ENCODE data around the gene CDH16.
"Not testable (repeated sequence)": the region's sequence is repeated elsewhere in the genome, so short reads cannot be mapped to it uniquely, and the experiment has no call there.

Gene CDH16

DNA sequence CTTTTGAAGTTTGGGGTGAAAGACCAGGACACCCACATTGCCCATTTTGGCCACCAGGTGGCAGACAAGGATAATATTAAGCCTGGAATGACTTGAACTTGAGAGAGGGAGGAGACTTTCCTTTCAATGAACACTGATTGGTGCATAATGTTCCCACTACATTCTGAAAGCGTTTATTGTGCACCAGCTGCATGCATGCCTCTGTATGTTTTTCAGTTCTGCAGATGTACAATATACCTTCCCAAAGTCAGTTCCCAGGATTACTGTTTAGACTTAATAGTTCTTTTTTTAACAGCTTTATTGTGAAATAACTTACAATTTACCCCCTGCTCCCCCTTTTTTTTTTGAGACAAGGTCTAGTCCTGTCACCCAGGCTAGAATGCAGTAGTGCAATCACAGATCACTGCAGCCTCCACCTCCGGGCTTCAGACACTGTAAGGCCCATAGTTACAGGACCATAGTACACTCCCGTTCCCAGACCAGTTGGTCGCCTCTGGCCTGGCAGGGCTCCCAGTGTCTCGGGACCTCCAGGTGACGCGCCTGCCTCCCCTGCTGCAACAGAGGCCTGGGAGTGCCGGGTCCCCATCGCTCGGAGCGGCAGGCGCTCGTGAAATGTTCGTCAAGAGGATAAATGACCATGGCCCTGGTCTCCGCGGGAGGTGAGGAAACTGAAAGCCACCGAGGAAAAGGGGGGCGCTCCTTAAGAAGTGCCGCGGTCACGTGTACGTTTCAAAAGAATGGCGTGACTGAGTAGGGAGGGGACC is 28.8 kb upstream of the CDH16 start:
- peak; percentile 65 for DNase-seq (ENCODE audit: low read depth)

DNA sequence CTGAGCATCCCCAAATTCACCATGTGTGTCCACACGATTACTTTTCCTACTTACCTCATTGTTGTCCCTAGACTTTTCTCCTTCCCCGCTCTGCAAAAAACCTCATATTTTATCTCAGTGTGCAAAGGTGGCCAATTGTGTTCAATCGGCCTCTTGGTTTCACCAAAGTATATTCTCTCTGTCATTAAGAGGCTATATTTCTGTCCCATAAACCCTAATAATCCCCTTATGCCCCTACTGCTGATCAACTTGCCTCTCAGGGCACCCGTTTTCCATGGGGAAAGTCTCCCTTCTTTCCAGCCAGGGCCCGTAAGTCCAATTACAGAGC is 28.3 kb upstream of the CDH16 start:
- DNase-seq (ENCODE audit: low read depth), result no peak

DNA sequence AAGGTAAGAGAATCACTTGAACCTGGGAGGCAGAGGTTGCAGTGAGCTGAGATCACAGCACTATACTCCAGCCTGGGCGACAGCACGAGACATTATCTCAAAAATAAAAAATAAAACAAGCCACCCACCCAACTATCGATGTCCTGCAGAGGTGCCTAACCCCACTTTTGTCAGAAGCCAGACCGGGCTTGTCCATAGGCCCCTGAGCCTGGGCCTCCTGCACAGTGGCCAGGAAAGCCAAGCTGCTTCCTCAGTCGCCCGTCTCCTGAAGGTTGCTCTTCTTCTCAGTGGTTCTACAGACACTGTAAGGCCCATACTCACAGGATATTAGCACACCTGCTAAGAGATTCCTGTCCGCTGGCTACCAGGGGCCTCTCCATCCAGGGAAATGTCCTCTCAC is 27.9 kb upstream of the CDH16 start:
- DNase-seq (ENCODE audit: low read depth), result no peak

DNA sequence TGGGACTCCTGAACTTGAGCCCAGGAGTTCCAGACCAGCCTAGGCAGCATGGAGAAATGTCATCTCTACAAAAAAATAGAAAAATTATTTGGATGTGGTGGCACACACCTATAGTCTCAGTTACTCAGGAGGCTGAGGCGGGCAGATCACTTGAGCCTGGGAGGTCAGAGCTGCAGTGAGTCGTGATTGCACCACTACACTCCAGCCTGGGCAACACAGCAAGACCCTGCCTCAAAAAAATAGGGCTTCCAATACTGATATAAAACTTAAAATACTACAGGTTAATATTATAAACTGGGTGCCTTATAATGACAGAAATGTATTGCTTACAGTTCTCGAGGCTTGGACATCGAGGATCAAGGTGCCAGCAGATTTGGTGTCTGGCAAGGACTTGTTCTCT is 27.3 kb upstream of the CDH16 start:
- no peak for DNase-seq (ENCODE audit: low read depth)

DNA sequence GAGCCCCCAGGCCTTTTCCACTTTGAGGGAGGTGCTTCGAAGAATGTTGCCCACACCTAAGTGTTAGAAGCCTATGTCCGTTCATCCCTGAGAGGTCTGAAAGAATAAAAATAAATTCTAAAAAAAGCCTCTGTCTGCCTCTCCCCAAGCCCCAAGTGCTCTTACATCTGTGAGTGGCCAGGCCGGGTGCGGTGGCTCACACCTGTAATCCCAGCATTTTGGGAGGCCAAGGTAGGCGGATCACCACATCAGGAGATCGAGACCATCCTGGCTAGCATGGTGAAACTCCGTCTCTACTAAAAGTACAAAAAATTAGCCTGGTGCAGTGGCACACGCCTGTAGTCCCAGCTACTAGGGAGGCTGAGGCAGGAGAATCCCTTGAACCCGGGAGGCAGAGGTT is 26.3 kb upstream of the CDH16 start:
- not testable (repeated sequence) for DNase-seq (ENCODE audit: low read depth)

DNA sequence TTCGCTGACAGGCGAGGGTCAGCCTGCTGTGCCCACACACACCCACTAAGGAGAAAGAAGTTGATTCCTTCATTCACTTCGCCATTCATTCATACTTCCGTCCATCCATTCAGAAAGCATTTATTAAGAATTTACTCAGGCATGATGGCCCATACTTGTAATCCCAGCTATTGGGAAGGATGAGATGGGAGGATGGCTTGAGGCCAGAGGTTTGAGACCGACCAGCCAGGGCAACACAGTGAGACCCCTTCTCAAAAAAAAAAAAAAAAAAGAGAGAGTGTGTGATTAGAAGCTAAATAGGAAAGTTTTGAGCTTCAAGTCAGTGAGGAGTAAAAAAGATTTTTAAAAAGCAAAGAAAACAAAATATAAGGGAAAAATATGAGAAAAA is 25.4 kb upstream of the CDH16 start:
- no peak for DNase-seq (ENCODE audit: low read depth)

DNA sequence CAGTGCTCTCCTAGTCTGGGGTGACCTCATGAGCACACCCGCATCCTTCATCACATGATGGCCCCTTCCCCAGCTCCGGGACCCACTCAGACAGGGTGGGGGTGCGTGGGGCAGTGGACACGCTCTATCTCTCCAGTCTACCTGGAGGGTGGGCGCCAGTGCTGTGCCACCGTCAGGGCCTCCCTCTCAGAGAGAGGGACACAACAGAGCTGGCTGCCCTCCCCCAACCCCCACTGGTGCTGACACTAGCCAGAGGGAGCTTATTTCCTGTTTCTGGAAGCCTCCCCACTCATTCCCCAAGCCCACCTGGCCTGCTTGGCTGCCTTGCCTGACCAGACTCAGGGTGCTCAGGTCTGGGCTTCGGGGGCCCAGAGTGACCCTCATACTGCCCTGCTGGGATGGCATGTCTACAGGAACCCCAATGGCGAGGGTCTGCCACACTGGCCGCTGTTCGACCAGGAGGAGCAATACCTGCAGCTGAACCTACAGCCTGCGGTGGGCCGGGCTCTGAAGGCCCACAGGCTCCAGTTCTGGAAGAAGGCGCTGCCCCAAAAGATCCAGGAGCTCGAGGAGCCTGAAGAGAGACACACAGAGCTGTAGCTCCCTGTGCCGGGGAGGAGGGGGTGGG is 24.9 kb upstream of the CDH16 start:
- no peak for DNase-seq (ENCODE audit: low read depth)

DNA sequence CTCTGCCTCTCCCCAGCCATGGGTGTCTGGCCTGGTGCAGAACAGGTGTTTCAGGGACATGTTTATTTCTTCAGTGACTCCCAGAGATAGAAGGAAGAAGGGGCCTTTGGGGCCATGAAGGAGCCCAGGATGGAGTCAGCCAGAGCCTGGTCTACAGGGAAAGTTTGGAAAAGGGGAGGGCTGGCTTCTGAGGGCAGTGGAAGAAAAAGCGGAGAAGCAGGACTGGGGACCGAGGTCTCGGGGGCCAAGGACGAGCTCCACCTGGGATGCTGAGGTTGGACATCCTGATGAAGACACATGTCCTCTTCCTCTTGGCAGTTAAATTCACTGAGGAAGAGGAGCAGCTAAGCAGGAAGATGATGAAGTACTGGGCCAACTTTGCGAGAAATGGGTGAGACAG is 24.3 kb upstream of the CDH16 start:
- no peak for DNase-seq (ENCODE audit: low read depth)

DNA sequence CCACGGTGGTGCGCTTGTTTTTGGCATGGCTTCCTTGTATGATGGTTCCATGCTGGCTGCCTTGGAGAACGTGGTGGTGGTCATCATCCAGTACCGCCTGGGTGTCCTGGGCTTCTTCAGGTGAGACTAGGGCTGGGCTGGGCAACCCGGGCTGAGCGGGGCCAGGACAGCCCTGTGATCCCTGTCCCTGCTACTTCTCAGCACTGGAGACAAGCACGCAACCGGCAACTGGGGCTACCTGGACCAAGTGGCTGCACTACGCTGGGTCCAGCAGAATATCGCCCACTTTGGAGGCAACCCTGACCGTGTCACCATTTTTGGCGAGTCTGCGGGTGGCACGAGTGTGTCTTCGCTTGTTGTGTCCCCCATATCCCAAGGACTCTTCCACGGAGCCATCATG is 21.6 kb upstream of the CDH16 start:
- no peak for DNase-seq (ENCODE audit: low read depth)

DNA sequence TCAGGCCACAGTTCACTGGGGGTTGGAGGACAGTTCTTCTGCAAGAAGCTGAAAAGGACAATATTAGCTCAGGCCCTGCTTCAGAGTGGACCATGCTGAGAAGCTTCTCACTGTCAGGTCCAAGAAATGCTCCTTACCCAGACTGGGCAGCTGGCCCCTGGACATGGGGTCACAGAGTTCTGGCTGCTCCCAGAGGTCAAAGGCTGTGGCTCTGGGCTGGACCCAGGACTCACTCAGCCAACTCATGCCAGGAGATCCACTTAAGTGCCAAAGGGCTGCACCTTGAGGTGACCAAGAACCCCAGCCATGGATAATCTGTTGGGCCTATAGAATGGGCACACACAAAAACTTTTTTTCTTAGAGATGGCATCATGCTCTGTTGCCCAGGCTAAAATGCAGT is 20.7 kb upstream of the CDH16 start:
- no peak for DNase-seq (ENCODE audit: low read depth)

DNA sequence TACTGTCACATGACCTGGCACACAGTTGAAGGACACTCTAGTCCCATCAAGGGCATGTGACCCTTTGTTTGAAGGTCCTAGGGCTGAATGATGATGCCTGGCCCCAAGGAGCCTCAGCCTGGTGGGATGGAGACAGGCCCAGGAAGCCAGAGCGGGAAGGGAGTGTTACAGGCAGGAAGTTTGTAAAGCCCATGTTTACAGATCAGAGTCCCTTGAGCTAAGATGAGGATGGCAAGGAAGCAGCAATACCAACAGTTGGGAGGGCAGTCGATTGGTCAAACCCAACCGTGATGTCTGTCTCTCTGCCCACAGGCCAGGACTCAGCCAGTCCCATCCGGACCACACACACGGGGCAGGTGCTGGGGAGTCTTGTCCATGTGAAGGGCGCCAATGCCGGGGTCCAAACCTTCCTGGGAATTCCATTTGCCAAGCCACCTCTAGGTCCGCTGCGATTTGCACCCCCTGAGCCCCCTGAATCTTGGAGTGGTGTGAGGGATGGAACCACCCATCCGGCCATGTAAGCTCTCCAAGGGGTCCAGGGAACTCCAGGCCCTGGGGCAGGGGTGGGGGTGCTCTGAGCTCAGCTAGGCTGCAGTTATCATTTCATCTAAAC is 19.1 kb upstream of the CDH16 start:
- DNase-seq (ENCODE audit: low read depth), result no peak

DNA sequence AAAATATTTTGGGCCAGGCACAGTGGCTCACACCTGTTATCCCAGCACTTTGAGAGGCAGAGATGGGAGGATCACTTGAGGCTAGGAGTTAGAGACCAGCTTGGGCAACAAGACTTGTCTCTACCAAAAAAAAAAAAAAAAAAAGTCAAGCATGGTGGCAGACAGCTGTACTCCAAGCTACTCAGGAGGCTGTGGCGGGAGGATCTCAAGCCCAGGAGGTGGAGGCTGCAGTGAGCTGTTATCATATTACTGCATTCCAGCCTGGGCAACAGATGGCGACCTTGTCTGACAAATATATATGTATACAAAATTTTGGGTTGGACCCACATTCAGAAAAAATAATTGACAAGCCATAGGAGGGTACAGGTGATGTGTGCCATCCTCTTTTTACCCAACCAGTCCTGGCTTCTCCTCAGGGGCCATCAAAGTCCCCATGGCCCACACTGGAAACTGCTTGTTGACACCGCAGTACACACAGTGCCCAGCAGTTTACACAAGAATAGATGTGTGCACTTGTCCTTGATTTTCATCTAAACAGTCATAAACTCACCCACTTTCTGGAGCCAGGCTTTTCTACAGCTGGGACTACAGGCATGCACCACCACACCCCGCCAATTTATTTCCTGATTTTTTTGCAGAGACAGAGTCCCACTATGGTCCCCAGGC is 18.3 kb upstream of the CDH16 start:
- DNase-seq (ENCODE audit: low read depth), result no peak

DNA sequence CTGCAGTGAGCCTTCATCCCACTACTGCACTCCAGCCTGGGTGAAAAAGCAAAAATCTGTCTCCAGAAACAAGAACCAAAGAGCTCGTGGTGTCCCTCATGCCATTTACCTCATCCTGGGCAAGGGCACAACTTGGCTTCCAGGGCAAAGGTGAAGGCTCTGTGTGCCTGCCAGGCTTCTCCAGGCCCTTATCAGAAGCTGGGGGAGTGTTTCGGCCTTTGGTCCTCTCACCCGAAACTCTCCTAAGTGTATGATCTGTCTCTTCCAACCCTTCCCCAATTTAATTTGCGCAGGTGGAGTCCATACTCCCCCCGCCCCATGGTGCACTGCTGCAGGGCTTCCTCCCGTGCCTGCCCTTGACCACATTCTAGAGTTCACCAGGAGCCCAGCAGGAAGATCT is 17.8 kb upstream of the CDH16 start:
- DNase-seq (ENCODE audit: low read depth), result no peak

DNA sequence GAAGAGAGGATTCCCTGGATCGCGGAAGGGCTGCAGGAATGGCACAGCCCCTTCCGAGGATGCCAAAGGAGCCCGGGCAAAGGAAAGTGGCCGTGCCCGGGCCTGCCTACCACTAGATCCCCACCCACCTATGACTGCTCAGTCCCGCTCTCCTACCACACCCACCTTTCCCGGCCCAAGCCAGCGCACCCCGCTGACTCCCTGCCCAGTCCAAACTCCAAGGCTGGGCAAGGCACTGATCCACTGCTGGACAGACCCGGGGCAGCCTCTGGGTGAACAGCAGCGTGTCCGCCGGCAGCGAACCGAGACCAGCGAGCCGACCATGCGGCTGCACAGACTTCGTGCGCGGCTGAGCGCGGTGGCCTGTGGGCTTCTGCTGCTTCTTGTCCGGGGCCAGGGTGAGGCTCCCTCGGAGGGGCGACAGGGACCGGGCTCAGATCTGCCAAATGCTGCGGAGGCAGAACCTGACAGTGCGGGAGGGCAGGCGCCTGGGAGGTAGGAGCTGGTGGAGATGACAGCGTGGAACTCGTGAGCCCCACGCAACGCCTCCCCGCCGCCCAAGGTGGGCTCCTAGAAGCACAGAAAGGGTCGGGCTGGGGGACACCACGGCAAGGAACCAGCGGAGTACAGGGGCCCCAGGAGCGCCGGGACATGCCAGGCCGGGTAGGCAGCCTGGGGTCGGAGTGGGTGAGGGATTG is 16.8 kb upstream of the CDH16 start, which contains the start of gene CES2:
CES2 (plus strand) TSS at position 203 of the 698 bp plus-strand sequence; CDS start at position 323, 120 bp downstream.
- no peak for DNase-seq (ENCODE audit: low read depth)

DNA sequence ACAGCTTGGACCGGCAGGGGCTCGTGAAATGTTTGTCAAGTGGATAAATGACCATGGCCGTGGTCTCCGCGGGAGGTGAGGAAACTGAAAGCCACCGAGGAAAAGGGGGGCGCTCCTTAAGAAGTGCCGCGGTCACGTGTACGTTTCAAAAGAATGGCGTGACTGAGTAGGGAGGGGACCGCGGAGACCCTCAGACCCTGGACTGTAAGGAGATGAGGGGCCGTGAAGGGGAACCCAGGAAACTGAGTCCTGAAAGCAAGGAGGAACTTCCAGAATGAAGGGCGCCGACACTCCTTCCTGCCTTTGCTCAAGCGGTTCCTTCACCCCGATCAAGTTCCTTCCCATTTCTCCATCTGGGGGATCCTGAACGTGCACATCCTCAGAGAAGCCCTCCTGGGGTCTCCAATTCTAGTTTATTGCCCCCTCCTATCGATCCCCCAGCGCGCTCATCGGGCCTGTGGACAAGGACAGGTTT is 16.2 kb upstream of the CDH16 start:
- DNase-seq (ENCODE audit: low read depth), result not testable (repeated sequence)

DNA sequence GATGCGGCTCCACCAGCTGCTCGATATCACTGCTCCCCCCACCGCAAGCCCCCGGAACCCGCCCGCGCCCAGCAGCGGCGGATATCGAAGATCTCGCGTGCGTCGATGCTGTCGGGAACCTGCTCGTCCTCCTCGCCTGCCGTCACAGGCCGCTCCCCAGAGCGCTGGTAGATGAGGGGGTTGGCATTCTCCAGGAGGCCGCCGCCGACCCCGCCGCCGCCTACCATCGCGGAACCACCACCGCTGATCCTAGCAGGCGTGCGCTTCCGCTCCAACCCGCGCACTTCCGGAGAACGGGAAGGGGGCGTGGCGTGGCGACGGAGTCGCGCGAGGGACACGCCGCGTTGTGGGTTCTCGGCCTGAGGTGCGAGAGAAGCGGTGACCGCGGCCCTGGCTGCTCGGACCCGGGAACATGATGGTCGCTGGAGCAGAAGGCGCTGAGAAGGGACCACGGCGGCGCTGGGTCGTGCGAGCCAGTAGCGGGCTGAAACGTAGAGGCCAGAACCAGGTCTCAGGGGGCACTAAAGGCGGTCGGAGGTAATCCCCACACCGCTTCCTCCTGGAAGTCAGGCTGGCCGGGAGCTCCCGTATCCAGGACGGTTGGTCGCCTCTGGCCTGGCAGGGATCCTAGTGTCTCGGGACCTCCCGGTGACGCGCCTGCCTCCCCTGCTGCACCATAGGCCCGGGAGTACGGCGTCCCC is 15.6 kb upstream of the CDH16 start, which contains the start of gene CIAO2B:
CIAO2B (minus strand) TSS at position 265 of the 701 bp plus-strand sequence; CDS start at position 227, 38 bp downstream.
- DNase-seq (ENCODE audit: low read depth), result peak; percentile 85

DNA sequence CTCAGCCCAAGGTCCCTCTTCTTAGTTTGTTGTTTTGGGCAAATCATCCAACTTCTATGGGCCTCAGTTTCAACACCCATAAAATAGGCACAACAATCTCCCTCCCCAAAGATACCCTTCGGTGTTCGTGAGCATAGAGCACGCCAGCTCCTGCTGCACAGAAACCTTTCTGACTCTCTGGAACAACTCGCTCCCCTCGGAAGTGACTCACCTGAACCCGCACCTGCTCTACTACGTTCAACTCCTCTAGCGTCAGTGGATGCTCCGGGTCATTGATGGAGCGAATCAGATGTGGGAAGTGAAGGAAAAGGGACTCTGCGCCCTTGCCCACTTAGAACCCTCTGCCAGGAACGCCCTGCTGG is 15.1 kb upstream of the CDH16 start:
- DNase-seq (ENCODE audit: low read depth), result peak; percentile 41

DNA sequence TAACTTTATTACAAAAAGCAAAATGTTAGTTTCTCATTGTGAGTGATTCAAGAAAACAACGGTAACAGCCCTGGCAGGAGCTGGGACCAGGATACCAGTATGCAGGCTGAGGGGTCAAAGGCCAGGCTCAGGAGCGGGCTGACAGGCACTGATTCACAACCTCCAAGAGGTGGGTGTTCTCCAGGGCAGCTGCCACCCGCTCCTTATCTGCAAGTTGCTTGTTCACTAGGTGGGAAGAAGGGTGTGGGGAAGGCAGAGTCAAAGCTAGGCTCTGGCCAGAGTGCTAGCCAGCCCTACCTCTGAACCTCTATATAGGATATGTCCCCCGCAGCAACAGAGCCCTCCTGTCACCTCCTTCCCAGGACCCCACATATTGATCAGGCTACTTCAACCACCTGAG is 13.4 kb upstream of the CDH16 start:
- no peak for DNase-seq (ENCODE audit: low read depth)

DNA sequence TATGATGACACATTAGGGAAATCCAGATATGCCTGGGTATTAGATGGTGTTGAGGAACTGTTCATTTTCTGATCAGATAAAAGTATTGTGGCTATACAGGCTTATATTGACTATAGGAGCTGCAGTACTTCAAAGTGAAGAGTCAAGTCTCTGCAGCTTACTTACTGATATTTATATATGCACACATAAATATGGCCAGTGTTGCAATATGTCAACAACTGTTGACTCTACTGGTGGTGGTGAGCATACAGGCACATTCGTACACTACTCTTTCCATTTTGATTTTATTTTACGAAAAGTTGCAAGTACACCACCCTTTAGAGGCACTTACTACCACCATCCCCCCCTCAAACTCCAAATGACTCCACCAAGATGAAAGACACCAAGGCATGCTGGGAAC is 13.0 kb upstream of the CDH16 start:
- DNase-seq (ENCODE audit: low read depth), result no peak

DNA sequence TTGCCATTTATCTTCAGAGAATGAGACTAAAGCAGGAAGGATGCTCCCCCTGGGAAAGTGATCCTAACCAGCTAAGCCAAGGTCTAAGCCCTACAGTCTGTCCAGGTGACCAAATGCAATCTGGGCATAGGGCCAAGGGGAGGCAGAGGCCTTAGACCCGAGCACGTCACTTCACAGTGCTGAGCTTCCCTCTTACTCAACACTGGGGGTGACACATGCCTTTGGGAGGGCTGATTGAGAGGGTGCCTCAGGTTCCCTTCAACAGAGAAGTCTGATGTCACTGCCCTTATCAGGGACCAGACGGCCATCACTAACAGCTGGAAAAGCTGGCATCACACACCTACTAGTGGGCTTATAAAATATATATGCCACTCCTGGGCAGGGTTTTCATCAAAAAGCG is 11.5 kb upstream of the CDH16 start:
- no peak for DNase-seq (ENCODE audit: low read depth)

DNA sequence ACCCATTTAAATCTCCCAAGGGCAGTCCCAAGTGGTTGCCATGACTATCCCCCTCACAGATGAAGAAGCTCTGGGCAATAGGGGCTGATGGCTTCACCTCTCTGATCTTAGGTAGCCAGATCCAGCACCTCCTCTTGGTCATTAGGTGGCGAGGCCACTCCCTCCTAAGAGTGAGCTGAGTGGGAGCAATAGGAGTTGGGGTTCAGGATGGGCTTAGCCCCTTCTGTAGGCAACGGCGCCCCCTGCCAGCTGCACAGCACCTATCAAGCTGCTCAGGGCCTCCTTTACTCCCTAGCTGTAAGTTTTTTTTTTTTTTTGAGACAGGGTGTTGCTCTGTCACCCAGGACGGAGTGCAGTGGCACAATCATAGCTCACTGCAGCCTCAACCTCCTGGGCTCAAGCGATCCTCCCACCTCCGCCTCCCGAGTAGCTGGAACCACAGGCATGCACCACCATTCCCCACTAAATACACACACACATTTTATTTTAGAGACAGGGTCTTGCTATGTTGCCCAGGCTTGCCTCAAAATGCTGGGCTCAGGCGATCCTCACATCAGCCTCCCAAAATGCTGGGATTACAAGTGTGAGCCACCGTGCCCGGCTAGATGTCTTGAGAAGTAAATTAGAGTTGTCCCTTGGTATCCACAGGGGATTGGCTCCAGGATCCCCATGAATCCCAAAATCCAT is 10.2 kb upstream of the CDH16 start:
- DNase-seq (ENCODE audit: low read depth), result no peak
